HepG2 (cell line): Measurements from ENCODE around the gene BIRC7. TPM values are rescaled to one million over a fixed set of nuclear protein-coding genes. Genes with fewer than 3 reads are reported as not detected.

Source experiments
- AKAP8 ChIP-seq: sonication (generic); formaldehyde crosslinking; IDR thresholded peaks from 2 replicates; pipeline ENCODE4 v1.5.1; 2020; ENCODE audit warnings: mild to moderate bottlenecking, missing genetic modification reagents
- EHMT2 ChIP-seq: fragments of 200-600 bp; sonication (generic); IDR thresholded peaks from 2 replicates; pipeline ENCODE4 v1.7.0; 2017; ENCODE audit warnings: antibody characterized with exemption, low read depth, low read length, borderline replicate concordance
- FOXC1 ChIP-seq: sonication (generic); formaldehyde crosslinking; IDR thresholded peaks from 2 replicates; pipeline ENCODE4 v1.8.0; 2022; ENCODE audit warnings: mild to moderate bottlenecking, missing genetic modification reagents, borderline replicate concordance
- FOXK2 ChIP-seq: fragments of 450-650 bp; IDR thresholded peaks from 2 replicates; pipeline ENCODE4 v1.6.1; 2016
- HDAC2 ChIP-seq: sonication (generic); formaldehyde crosslinking; IDR thresholded peaks from 2 replicates; pipeline ENCODE4 v1.4.0; 2020; ENCODE audit warnings: missing genetic modification reagents
- HNF4G ChIP-seq, 2 experiments: sonication (generic) in 1 of 2; formaldehyde crosslinking in 1 of 2; IDR thresholded peaks; 2 replicates each; pipeline versions ENCODE4 v1.4.0 to v1.6.1; 2011 to 2020; ENCODE audit warnings: borderline replicate concordance in 2 of 2, low read depth in 2 of 2, mild to moderate bottlenecking in 2 of 2, low read length in 1 of 2, missing genetic modification reagents in 1 of 2, moderate library complexity in 1 of 2
- NBN ChIP-seq: fragments of 450-650 bp; conservative IDR thresholded peaks from 2 replicates; pipeline ENCODE4 v1.6.1; 2017
- NFYC ChIP-seq: IDR thresholded peaks from 2 replicates; pipeline ENCODE4 v1.6.1; 2016; ENCODE audit warnings: missing genetic modification reagents, missing compliant biosample characterization
- RARA ChIP-seq: IDR thresholded peaks from 2 replicates; pipeline ENCODE4 v1.6.1; 2016; ENCODE audit warnings: missing genetic modification reagents, missing compliant biosample characterization
- REXO4 ChIP-seq: sonication (generic); formaldehyde crosslinking; IDR thresholded peaks from 2 replicates; pipeline ENCODE4 v1.8.0; 2022; ENCODE audit warnings: missing genetic modification reagents, mild to moderate bottlenecking, borderline replicate concordance
- TEF ChIP-seq: sonication (generic); formaldehyde crosslinking; IDR thresholded peaks from 2 replicates; pipeline ENCODE4 v1.5.0; 2020; ENCODE audit warnings: missing genetic modification reagents
- THAP11 ChIP-seq: IDR thresholded peaks from 2 replicates; pipeline ENCODE4 v1.6.1; 2016; ENCODE audit warnings: missing biosample characterization, missing genetic modification reagents
- ZFP82 ChIP-seq: sonication (generic); formaldehyde crosslinking; IDR thresholded peaks from 2 replicates; pipeline ENCODE4 v1.5.1; 2020; ENCODE audit warnings: mild to moderate bottlenecking, missing genetic modification reagents, borderline replicate concordance
- ZNF34 ChIP-seq: sonication (generic); formaldehyde crosslinking; IDR thresholded peaks from 2 replicates; pipeline ENCODE4 v1.4.0; 2020; ENCODE audit warnings: mild to moderate bottlenecking, missing genetic modification reagents, borderline replicate concordance
- ZNF550 ChIP-seq: sonication (generic); formaldehyde crosslinking; IDR thresholded peaks from 2 replicates; pipeline ENCODE4 v1.4.0; 2020; ENCODE audit warnings: mild to moderate bottlenecking, missing genetic modification reagents, borderline replicate concordance
- ZNF75D ChIP-seq: sonication (generic); formaldehyde crosslinking; IDR thresholded peaks from 2 replicates; pipeline ENCODE4 v1.8.1; 2023; ENCODE audit warnings: missing genetic modification reagents, mild to moderate bottlenecking, borderline replicate concordance
- ZNF780A ChIP-seq: sonication (generic); formaldehyde crosslinking; IDR thresholded peaks from 2 replicates; pipeline ENCODE4 v1.8.0; 2022; ENCODE audit warnings: mild to moderate bottlenecking, missing genetic modification reagents, moderate library complexity
- polyA plus RNA-seq, 8 experiments: library from polyadenylated mRNA; depleted of rRNA in 3 of 8; stranded (reverse) in 7 of 8; unstranded in 1 of 8; fragments of >200 nt; fragmentation: Illumina TruSeq in 4 of 8; extraction: Trizol in 4 of 8; gene quantifications; 2 replicates each; pipeline versions ENCODE4 v1.2.1 to v1.2.3, GENCODE V29; 2011 to 2016; ENCODE audit warnings: low read depth in 4 of 8, missing spikeins in 1 of 8, mixed read lengths in 1 of 8; ENCODE audit not compliant: insufficient read depth in 1 of 8
- total RNA-seq, 5 experiments: library from RNA; depleted of rRNA; stranded (reverse); fragments of >200 nt; fragmentation: Illumina TruSeq; extraction: Trizol; gene quantifications; 2 replicates each; pipeline ENCODE4 v1.2.3, GENCODE V29; 2016; ENCODE audit warnings: low read depth in 1 of 5
- TF ChIP-seq, protein P1 (sequence below): IDR thresholded peaks from 2 replicates; pipeline ENCODE4 v1.6.1; 2016; ENCODE audit warnings: control low read depth
- TF ChIP-seq, protein P2 (sequence below): sonication (generic); formaldehyde crosslinking; IDR thresholded peaks from 2 replicates; pipeline ENCODE4 v1.4.0; 2020; ENCODE audit warnings: missing genetic modification reagents, borderline replicate concordance
- TF ChIP-seq, protein P3 (sequence below): sonication (generic); formaldehyde crosslinking; IDR thresholded peaks from 2 replicates; pipeline ENCODE4 v1.8.1; 2023; ENCODE audit warnings: mild to moderate bottlenecking, missing genetic modification reagents
- TF ChIP-seq, protein P4 (sequence below): sonication (generic); formaldehyde crosslinking; IDR thresholded peaks from 2 replicates; pipeline ENCODE4 v1.4.0; 2020; ENCODE audit warnings: missing genetic modification reagents, borderline replicate concordance

The BIRC7 gene
- total and polyA plus RNA-seq, 2 of the 13 experiments (the other 11 are each of a cell fraction or from before 2014, with no cell fraction given), result 0.27 to 5.1 TPM

DNA sequence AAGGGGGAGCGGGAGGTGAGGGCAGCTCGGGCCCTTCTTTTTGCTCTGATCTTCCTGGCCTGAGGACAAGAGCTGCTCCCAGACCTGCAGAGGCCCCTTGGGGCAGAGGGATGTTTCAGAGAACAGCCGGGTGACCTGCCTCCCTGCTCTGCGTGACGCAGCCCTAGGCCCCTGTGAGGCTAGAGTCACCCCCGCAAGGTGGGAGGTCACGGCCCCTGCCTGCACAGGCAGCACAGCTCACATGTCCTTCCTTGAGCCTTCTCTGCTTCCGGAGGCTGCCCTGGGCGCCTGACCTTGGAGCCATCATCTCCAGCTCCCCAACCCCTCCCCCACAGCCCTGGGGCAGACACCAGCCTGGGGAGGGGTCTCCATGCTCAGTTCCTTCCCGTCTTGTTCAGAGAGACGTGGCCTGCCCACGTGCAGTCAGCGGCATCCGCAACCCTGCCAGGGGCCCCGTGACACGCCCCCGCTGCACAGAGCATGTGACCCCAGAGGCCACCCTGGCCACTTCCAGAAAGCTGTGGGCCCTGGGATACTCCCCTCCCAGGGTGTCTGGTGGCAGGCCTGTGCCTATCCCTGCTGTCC is at the start of gene BIRC7 (continued):
- TF ChIP-seq ZNF75D (CRISPR knock-in tag) (no peak), ZFP82 (CRISPR knock-in tag) (no peak), FOXC1 (CRISPR knock-in tag) (0 out of 2 replicates have a peak, but pooled peaks have one; percentile 57), HDAC2 (peak; percentile 55; the same call in 1 of the 2 replicates), TEF (CRISPR knock-in tag) (no peak), THAP11 (CRISPR knock-in tag) (no peak), NBN (no peak), FOXK2 (no peak), ZNF34 (no peak), EHMT2 (no peak), ZNF780A (CRISPR knock-in tag) (no peak), ZNF550 (CRISPR knock-in tag) (no peak), NFYC (CRISPR knock-in tag) (no peak), AKAP8 (CRISPR knock-in tag) (no peak), REXO4 (CRISPR knock-in tag) (no peak), RARA (CRISPR knock-in tag) (peak; percentile 61), HNF4G (IDR thresholded peaks at IDR 0.05; ENCODE audit: borderline replicate concordance, low read depth, low read length) (no peak), HNF4G (CRISPR knock-in tag; IDR thresholded peaks at IDR 0.05; ENCODE audit: borderline replicate concordance, low read depth) (no peak)
- TF ChIP-seq, protein P1, sequence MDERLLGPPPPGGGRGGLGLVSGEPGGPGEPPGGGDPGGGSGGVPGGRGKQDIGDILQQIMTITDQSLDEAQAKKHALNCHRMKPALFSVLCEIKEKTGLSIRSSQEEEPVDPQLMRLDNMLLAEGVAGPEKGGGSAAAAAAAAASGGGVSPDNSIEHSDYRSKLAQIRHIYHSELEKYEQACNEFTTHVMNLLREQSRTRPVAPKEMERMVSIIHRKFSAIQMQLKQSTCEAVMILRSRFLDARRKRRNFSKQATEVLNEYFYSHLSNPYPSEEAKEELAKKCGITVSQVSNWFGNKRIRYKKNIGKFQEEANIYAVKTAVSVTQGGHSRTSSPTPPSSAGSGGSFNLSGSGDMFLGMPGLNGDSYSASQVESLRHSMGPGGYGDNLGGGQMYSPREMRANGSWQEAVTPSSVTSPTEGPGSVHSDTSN, result no peak
- TF ChIP-seq, protein P2, sequence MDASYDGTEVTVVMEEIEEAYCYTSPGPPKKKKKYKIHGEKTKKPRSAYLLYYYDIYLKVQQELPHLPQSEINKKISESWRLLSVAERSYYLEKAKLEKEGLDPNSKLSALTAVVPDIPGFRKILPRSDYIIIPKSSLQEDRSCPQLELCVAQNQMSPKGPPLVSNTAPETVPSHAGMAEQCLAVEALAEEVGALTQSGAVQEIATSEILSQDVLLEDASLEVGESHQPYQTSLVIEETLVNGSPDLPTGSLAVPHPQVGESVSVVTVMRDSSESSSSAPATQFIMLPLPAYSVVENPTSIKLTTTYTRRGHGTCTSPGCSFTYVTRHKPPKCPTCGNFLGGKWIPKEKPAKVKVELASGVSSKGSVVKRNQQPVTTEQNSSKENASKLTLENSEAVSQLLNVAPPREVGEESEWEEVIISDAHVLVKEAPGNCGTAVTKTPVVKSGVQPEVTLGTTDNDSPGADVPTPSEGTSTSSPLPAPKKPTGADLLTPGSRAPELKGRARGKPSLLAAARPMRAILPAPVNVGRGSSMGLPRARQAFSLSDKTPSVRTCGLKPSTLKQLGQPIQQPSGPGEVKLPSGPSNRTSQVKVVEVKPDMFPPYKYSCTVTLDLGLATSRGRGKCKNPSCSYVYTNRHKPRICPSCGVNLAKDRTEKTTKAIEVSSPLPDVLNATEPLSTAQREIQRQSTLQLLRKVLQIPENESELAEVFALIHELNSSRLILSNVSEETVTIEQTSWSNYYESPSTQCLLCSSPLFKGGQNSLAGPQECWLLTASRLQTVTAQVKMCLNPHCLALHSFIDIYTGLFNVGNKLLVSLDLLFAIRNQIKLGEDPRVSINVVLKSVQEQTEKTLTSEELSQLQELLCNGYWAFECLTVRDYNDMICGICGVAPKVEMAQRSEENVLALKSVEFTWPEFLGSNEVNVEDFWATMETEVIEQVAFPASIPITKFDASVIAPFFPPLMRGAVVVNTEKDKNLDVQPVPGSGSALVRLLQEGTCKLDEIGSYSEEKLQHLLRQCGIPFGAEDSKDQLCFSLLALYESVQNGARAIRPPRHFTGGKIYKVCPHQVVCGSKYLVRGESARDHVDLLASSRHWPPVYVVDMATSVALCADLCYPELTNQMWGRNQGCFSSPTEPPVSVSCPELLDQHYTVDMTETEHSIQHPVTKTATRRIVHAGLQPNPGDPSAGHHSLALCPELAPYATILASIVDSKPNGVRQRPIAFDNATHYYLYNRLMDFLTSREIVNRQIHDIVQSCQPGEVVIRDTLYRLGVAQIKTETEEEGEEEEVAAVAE (CRISPR knock-in tag), result no peak
- TF ChIP-seq, protein P3, sequence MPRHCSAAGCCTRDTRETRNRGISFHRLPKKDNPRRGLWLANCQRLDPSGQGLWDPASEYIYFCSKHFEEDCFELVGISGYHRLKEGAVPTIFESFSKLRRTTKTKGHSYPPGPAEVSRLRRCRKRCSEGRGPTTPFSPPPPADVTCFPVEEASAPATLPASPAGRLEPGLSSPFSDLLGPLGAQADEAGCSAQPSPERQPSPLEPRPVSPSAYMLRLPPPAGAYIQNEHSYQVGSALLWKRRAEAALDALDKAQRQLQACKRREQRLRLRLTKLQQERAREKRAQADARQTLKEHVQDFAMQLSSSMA (CRISPR knock-in tag), result no peak
- TF ChIP-seq, protein P4, sequence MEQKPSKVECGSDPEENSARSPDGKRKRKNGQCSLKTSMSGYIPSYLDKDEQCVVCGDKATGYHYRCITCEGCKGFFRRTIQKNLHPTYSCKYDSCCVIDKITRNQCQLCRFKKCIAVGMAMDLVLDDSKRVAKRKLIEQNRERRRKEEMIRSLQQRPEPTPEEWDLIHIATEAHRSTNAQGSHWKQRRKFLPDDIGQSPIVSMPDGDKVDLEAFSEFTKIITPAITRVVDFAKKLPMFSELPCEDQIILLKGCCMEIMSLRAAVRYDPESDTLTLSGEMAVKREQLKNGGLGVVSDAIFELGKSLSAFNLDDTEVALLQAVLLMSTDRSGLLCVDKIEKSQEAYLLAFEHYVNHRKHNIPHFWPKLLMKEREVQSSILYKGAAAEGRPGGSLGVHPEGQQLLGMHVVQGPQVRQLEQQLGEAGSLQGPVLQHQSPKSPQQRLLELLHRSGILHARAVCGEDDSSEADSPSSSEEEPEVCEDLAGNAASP (CRISPR knock-in tag), result no peak
